ES-I3 (cell line): ENCODE measurements around the gene NCF1.
"Not testable (repeated sequence)": the region's sequence is repeated elsewhere in the genome, so short reads cannot be mapped to it uniquely, and the experiment has no call there.

Experiments
- H3K36me3 ChIP-seq: 2 replicates; pipeline ENCODE4 v1.6.1; 2013; ENCODE audit warnings: mild to moderate bottlenecking, low read length, control low read depth, moderate library complexity; ENCODE audit not compliant: insufficient read depth
- H3K4me1 ChIP-seq: 2 replicates; pipeline ENCODE4 v1.6.1; 2013; ENCODE audit warnings: mild to moderate bottlenecking, control low read depth, low read length; ENCODE audit not compliant: insufficient read depth
- H3K9ac ChIP-seq: 2 replicates; pipeline ENCODE4 v1.6.1; 2013; ENCODE audit warnings: low read depth, mild to moderate bottlenecking, low read length, moderate library complexity
- H3K9me3 ChIP-seq: 2 replicates; pipeline ENCODE4 v1.6.1; 2013; ENCODE audit warnings: mild to moderate bottlenecking, low read length, moderate library complexity; ENCODE audit not compliant: control insufficient read depth, insufficient read depth

Gene NCF1

GRCh38 chr7:74773760-74774750, at the start of gene NCF1:
TSS of gene NCF1 (plus strand) at chr7:74774011. CDS start at chr7:74774032, 21 bp downstream.
- H3K9me3 ChIP-seq, H3K9ac ChIP-seq, H3K4me1 ChIP-seq, H3K36me3 ChIP-seq: not testable (repeated sequence)

GRCh38 chr7:74725840-74726239, 48.0 kb upstream of the NCF1 start:
- Histone ChIP-seq H3K9me3 (no peaks in the 10 kb centered on the region; the same call in 1 of the 2 replicates), H3K36me3 (peaks cover 6% of the 10 kb centered on the region; the same call in 1 of the 2 replicates), H3K4me1 (no peaks in the 10 kb centered on the region), H3K9ac (no peak overlapping the region)

- Histone ChIP-seq H3K36me3 (peaks cover 6% of the 10 kb centered on the region; the same call in 1 of the 2 replicates), H3K9me3 (no peaks in the 10 kb centered on the region; the same call in 1 of the 2 replicates), H3K9ac (no peak overlapping the region), H3K4me1 (no peaks in the 10 kb centered on the region)
Measured at GRCh38 chr7:74726309-74727101, 47.3 kb upstream of the NCF1 start.

GRCh38 chr7:74728686-74729085, 45.1 kb upstream of the NCF1 start:
- H3K36me3 ChIP-seq, H3K4me1 ChIP-seq, H3K9ac ChIP-seq, H3K9me3 ChIP-seq: not testable (repeated sequence)

GRCh38 chr7:74730186-74730585, 43.6 kb upstream of the NCF1 start:
- not testable (repeated sequence) for H3K36me3 ChIP-seq, H3K9ac ChIP-seq, H3K9me3 ChIP-seq, H3K4me1 ChIP-seq

GRCh38 chr7:74739974-74740703, 33.7 kb upstream of the NCF1 start:
- not testable (repeated sequence) for H3K4me1 ChIP-seq, H3K9ac ChIP-seq, H3K36me3 ChIP-seq, H3K9me3 ChIP-seq

GRCh38 chr7:74743936-74744557, 29.8 kb upstream of the NCF1 start:
- H3K36me3 ChIP-seq, H3K9ac ChIP-seq: not testable (repeated sequence)

GRCh38 chr7:74753921-74754482, 19.8 kb upstream of the NCF1 start:
- not testable (repeated sequence) for H3K9ac ChIP-seq, H3K9me3 ChIP-seq, H3K4me1 ChIP-seq, H3K36me3 ChIP-seq

More at GRCh38 chr7:74743936-74744557, 29.8 kb upstream of the NCF1 start:
- not testable (repeated sequence) for H3K9me3 ChIP-seq, H3K4me1 ChIP-seq

- not testable (repeated sequence) for H3K36me3 ChIP-seq, H3K9ac ChIP-seq, H3K9me3 ChIP-seq, H3K4me1 ChIP-seq
Measured at GRCh38 chr7:74756673-74757072, 17.1 kb upstream of the NCF1 start.

GRCh38 chr7:74758268-74758667, 15.5 kb upstream of the NCF1 start:
- not testable (repeated sequence) for H3K9me3 ChIP-seq, H3K4me1 ChIP-seq, H3K9ac ChIP-seq, H3K36me3 ChIP-seq

GRCh38 chr7:74758982-74759381, 14.8 kb upstream of the NCF1 start:
- not testable (repeated sequence) for H3K9ac ChIP-seq, H3K4me1 ChIP-seq, H3K9me3 ChIP-seq, H3K36me3 ChIP-seq

- not testable (repeated sequence) for H3K36me3 ChIP-seq, H3K9me3 ChIP-seq, H3K4me1 ChIP-seq, H3K9ac ChIP-seq
Measured at GRCh38 chr7:74765205-74765918, 8.4 kb upstream of the NCF1 start.

- H3K9me3 ChIP-seq, H3K4me1 ChIP-seq, H3K9ac ChIP-seq, H3K36me3 ChIP-seq: not testable (repeated sequence)
Measured at GRCh38 chr7:74766509-74766908, 7.3 kb upstream of the NCF1 start.
